Activated CD8-positive, alpha-beta memory T cell treated with anti-CD3 and anti-CD28 coated beads, Interleukin-2, amount 50 U/mL, for 24 hours (primary cell): ENCODE data around the gene YWHAB.

Experiments
- DNase-seq: peaks from one replicate; pipeline ENCODE4 v3.0.0-alpha.2; 2020; ENCODE audit errors: extremely low read depth

YWHAB gene

GRCh38 chr20:44952731-44953130 is 67.2 kb downstream of the YWHAB start:
- no peak for DNase-seq

- DNase-seq = no peak
These were observed 68.7 kb downstream of the YWHAB start for GRCh38 chr20:44954211-44954610.

- no peak for DNase-seq
These were observed 69.8 kb downstream of the YWHAB start for GRCh38 chr20:44955270-44955669.

- no peak for DNase-seq
These were observed 70.9 kb downstream of the YWHAB start for GRCh38 chr20:44956410-44956809.
